ENCODE data around the gene SORCS2.
A peak's percentile ranks its signal among the peaks of the same experiment; 100 is the strongest.

SORCS2 gene

GRCh38 chr4:7326693-7327340, 134.5 kb downstream of the SORCS2 start:
- in situ Hi-C loops (cut with HindIII; ENCODE audit: low pct_unique_long_range_greater_than_20kb, low sequenced_read_pairs): no loop called here
- TF ChIP-seq JUND (IDR thresholded peaks at IDR 0.05; ENCODE audit: low read depth): no peak

GRCh38 chr4:7327341-7327885, 135.1 kb downstream of the SORCS2 start:
- DNase-seq (ENCODE audit: low read depth in 1 of 2, low spot score in 1 of 2): no peak
- in situ Hi-C loops (cut with HindIII; ENCODE audit: low pct_unique_long_range_greater_than_20kb, low sequenced_read_pairs): no loop called here
- TF ChIP-seq JUND (IDR thresholded peaks at IDR 0.05; ENCODE audit: low read depth): no peak

More at GRCh38 chr4:7326693-7327340, 134.5 kb downstream of the SORCS2 start:
- no peak for DNase-seq (ENCODE audit: low read depth in 1 of 2, low spot score in 1 of 2)

- DNase-seq (ENCODE audit: low read depth in 1 of 2, low spot score in 1 of 2): no peak
- TF ChIP-seq JUND (IDR thresholded peaks at IDR 0.05; ENCODE audit: low read depth): no peak
- in situ Hi-C loops (cut with HindIII; ENCODE audit: low pct_unique_long_range_greater_than_20kb, low sequenced_read_pairs): no loop called here
Observed at GRCh38 chr4:7328162-7328912, 136.0 kb downstream of the SORCS2 start.

GRCh38 chr4:7328913-7329638, 136.7 kb downstream of the SORCS2 start:
- no peak for TF ChIP-seq JUND (IDR thresholded peaks at IDR 0.05; ENCODE audit: low read depth)
- in situ Hi-C loops (cut with HindIII; ENCODE audit: low pct_unique_long_range_greater_than_20kb, low sequenced_read_pairs): no loop called here
- DNase-seq (ENCODE audit: low read depth in 1 of 2, low spot score in 1 of 2): peak in 1 of 2 experiments; percentile 10

GRCh38 chr4:7330031-7330596, 137.8 kb downstream of the SORCS2 start:
- DNase-seq (ENCODE audit: low read depth in 1 of 2, low spot score in 1 of 2): no peak
- no peak for TF ChIP-seq JUND (IDR thresholded peaks at IDR 0.05; ENCODE audit: low read depth)
- in situ Hi-C loops (cut with HindIII; ENCODE audit: low pct_unique_long_range_greater_than_20kb, low sequenced_read_pairs): no loop called here

- TF ChIP-seq JUND (IDR thresholded peaks at IDR 0.05; ENCODE audit: low read depth): no peak
- no peak for DNase-seq (ENCODE audit: low read depth in 1 of 2, low spot score in 1 of 2)
- in situ Hi-C loops (cut with HindIII; ENCODE audit: low pct_unique_long_range_greater_than_20kb, low sequenced_read_pairs): no loop called here
Observed at GRCh38 chr4:7330811-7331681, 138.7 kb downstream of the SORCS2 start.

GRCh38 chr4:7331682-7332000, 139.3 kb downstream of the SORCS2 start:
- no peak for DNase-seq (ENCODE audit: low read depth in 1 of 2, low spot score in 1 of 2)
- TF ChIP-seq JUND (IDR thresholded peaks at IDR 0.05; ENCODE audit: low read depth): no peak
- in situ Hi-C loops (cut with HindIII; ENCODE audit: low pct_unique_long_range_greater_than_20kb, low sequenced_read_pairs): no loop called here

GRCh38 chr4:7332216-7333023, 140.1 kb downstream of the SORCS2 start:
- no peak for TF ChIP-seq JUND (IDR thresholded peaks at IDR 0.05; ENCODE audit: low read depth)
- DNase-seq (ENCODE audit: low read depth in 1 of 2, low spot score in 1 of 2): no peak
- in situ Hi-C loops (cut with HindIII; ENCODE audit: low pct_unique_long_range_greater_than_20kb, low sequenced_read_pairs): no loop called here

- no peak for TF ChIP-seq JUND (IDR thresholded peaks at IDR 0.05; ENCODE audit: low read depth)
- in situ Hi-C loops (cut with HindIII; ENCODE audit: low pct_unique_long_range_greater_than_20kb, low sequenced_read_pairs): no loop called here
- no peak for DNase-seq (ENCODE audit: low read depth in 1 of 2, low spot score in 1 of 2)
Observed at GRCh38 chr4:7333024-7333780, 140.9 kb downstream of the SORCS2 start.

- no peak for TF ChIP-seq JUND (IDR thresholded peaks at IDR 0.05; ENCODE audit: low read depth)
- in situ Hi-C loops (cut with HindIII; ENCODE audit: low pct_unique_long_range_greater_than_20kb, low sequenced_read_pairs): no loop called here
- no peak for DNase-seq (ENCODE audit: low read depth in 1 of 2, low spot score in 1 of 2)
Observed at GRCh38 chr4:7333801-7334421, 141.6 kb downstream of the SORCS2 start.

Data from T47D (cell line).